Omental fat pad (tissue), 4 donors: ENCODE data around the gene PTCHD1. TPM values are rescaled to one million over a fixed set of nuclear protein-coding genes. Genes with fewer than 3 reads are reported as not detected.

Source experiments
- ATAC-seq: fragments of 150-250 bp; one replicate; pipeline ENCODE4 v1.9.1; 2016; ENCODE audit warnings: mild to moderate bottlenecking, moderate library complexity; ENCODE audit not compliant: low FRiP score
- DNase-seq: peaks from one replicate; pipeline ENCODE4 v3.0.0-alpha.2; 2019; ENCODE audit warnings: low spot score
- total RNA-seq, 4 donors: library from RNA; depleted of rRNA; stranded (reverse); fragments of >200 nt; gene quantifications; one replicate each; pipeline ENCODE4 v1.1.0, GENCODE V29; 2016
- TF ChIP-seq, protein P1 (sequence below), 3 donors: fragments of 450-650 bp; IDR thresholded peaks; one replicate each; pipeline ENCODE4 v1.5.1; 2016 to 2017; ENCODE audit warnings: antibody characterized with exemption in 3 of 3, mild to moderate bottlenecking in 3 of 3, moderate library complexity in 2 of 3

PTCHD1 gene
- total RNA-seq, 4 donors from 2014 or later = 0.06 to 2.0 (median 0.17) TPM

DNA sequence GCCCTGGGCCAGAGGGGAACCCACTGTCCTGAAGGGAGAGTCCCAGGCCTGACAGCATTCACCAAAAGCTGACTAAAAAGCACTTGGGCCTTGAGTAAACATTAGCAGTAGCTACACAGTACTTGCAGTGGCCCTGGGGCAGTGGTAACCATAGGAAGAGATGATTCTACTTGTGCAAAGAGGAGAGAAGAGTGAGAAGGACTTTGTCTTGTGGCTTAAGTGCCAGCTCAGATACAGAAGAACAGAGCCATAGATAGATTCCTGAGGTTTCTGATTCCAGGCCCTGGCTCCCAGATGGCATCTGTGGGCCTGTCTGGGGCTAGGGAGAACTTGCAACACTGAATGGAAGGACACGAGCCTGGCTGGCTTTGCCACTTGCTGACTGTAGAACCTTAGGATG is 100.5 kb downstream of the PTCHD1 start:
- ATAC-seq (no peak), DNase-seq (no peak)
- TF ChIP-seq, protein P1, sequence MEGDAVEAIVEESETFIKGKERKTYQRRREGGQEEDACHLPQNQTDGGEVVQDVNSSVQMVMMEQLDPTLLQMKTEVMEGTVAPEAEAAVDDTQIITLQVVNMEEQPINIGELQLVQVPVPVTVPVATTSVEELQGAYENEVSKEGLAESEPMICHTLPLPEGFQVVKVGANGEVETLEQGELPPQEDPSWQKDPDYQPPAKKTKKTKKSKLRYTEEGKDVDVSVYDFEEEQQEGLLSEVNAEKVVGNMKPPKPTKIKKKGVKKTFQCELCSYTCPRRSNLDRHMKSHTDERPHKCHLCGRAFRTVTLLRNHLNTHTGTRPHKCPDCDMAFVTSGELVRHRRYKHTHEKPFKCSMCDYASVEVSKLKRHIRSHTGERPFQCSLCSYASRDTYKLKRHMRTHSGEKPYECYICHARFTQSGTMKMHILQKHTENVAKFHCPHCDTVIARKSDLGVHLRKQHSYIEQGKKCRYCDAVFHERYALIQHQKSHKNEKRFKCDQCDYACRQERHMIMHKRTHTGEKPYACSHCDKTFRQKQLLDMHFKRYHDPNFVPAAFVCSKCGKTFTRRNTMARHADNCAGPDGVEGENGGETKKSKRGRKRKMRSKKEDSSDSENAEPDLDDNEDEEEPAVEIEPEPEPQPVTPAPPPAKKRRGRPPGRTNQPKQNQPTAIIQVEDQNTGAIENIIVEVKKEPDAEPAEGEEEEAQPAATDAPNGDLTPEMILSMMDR (IDR thresholded peaks at IDR 0.05) = no peak

DNA sequence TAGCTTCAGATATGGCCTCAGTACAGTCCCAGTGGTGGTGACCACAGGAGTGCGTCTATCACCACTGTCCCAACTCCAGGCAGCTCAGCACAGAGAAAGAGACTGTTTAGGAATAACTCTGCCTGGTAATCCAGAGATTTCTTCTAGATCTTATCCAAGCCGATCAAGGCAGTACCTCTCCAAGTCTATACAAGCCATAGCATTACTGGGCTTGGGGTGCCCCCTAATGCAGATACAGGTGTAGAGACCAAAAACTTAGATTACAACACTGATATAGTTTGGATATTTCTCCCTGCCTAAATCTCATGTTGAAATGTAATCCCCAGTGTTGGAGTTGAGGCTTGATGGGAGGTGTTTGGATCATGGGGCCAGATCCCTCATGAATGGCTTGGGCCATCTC is 100.9 kb downstream of the PTCHD1 start:
- ATAC-seq (no peak), DNase-seq (no peak)
- TF ChIP-seq, protein P1 (IDR thresholded peaks at IDR 0.05) = no peak

DNA sequence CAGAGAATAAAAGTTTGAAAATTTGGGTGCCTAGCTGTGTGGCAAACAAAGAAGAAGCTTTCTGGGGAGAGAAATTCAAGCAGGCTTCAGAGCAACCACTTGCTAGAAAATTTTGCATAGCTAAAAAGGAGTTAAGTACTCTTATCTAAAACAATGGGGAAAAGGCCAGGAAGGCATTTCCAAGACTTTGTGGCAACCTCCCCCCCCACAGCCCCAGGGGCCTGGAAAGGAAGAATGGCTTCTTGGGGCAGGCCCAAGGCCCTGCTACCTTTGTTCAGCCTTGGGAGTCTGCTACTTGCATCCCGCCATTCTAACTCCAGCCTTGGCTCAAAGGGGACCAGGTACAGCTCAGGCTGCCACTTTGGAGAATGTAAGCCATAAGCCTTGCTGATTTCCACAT is 102.2 kb downstream of the PTCHD1 start:
- DNase-seq (no peak), ATAC-seq (no peak)
- TF ChIP-seq, protein P1 (IDR thresholded peaks at IDR 0.05) = no peak

DNA sequence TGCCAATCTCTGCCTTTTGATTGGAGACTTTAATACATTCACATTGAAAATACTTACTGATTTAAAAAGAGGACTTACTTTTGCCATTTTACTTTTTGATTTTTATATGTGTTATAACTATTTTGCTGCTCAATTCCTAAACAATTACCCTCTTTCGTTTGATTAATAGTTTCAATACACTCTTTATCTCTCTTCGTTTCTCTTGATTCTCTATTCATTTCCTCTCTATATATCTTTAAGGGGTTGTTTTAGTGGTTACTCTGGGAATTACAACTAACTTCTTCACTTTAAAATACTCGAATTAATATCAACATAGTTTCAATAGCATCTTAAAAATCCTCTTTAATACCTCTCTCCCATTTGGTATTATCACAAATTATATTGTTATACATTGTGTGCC is 116.6 kb downstream of the PTCHD1 start:
- TF ChIP-seq, protein P1 (IDR thresholded peaks at IDR 0.05) = no peak
- ATAC-seq = no peak
- no peak for DNase-seq
